Activated CD4-positive, alpha-beta T cell treated with anti-CD3 and anti-CD28 coated beads, Interleukin-2, Interleukin-4, amounts not matched to agents 100 ng/mL and 50 ng/mL, durations not matched to agents 16 hours and 8 hours (primary cell): Measurements from ENCODE around the gene FBXO27.
A peak's percentile ranks its signal among the peaks of the same experiment; 100 is the strongest.
"Not testable (repeated sequence)": the region's sequence is repeated elsewhere in the genome, so short reads cannot be mapped to it uniquely, and the experiment has no call there.

Experiments
- DNase-seq: peaks from one replicate; pipeline ENCODE4 v3.0.0-alpha.2; 2020; ENCODE audit warnings: low spot score

The FBXO27 gene

GRCh38 chr19:39038098-39038497, 5.7 kb upstream of the FBXO27 start:
- no peak for DNase-seq

GRCh38 chr19:39037194-39037593, 4.8 kb upstream of the FBXO27 start:
- no peak for DNase-seq

GRCh38 chr19:39036581-39036980, 4.2 kb upstream of the FBXO27 start:
- DNase-seq, result no peak

GRCh38 chr19:39031368-39032062, 834 bp downstream of the FBXO27 start:
- DNase-seq, result peak; percentile 74

- no peak for DNase-seq
Measured at GRCh38 chr19:39030854-39031367, 1.4 kb downstream of the FBXO27 start.

- DNase-seq, result no peak
Measured at GRCh38 chr19:39024875-39025641, 7.3 kb downstream of the FBXO27 start.

GRCh38 chr19:39021063-39021462, 11.3 kb downstream of the FBXO27 start:
- DNase-seq, result no peak

GRCh38 chr19:39017646-39018045, 14.7 kb downstream of the FBXO27 start:
- no peak for DNase-seq

GRCh38 chr19:39017026-39017425, 15.3 kb downstream of the FBXO27 start:
- no peak for DNase-seq

GRCh38 chr19:39014037-39014436, 18.3 kb downstream of the FBXO27 start:
- no peak for DNase-seq

GRCh38 chr19:39009001-39009400, 23.3 kb downstream of the FBXO27 start:
- DNase-seq, result no peak

- DNase-seq, result no peak
Measured at GRCh38 chr19:39008137-39008536, 24.2 kb downstream of the FBXO27 start.

- DNase-seq, result no peak
Measured at GRCh38 chr19:39007096-39007495, 25.3 kb downstream of the FBXO27 start.

- DNase-seq, result no peak
Measured at GRCh38 chr19:39004403-39004802, 27.9 kb downstream of the FBXO27 start.

- DNase-seq, result no peak
Measured at GRCh38 chr19:39003796-39004195, 28.6 kb downstream of the FBXO27 start.

- DNase-seq, result no peak
Measured at GRCh38 chr19:39003188-39003587, 29.2 kb downstream of the FBXO27 start.

- no peak for DNase-seq
Measured at GRCh38 chr19:39001041-39001440, 31.3 kb downstream of the FBXO27 start.

GRCh38 chr19:38997576-38997975, 34.8 kb downstream of the FBXO27 start:
- DNase-seq, result not testable (repeated sequence)

GRCh38 chr19:38993271-38993670, 39.1 kb downstream of the FBXO27 start:
- no peak for DNase-seq

GRCh38 chr19:38990949-38991697, 41.2 kb downstream of the FBXO27 start:
- no peak for DNase-seq

- DNase-seq, result not testable (repeated sequence)
Measured at GRCh38 chr19:38989614-38990013, 42.7 kb downstream of the FBXO27 start.

- no peak for DNase-seq
Measured at GRCh38 chr19:38989066-38989605, 43.2 kb downstream of the FBXO27 start.
